GM18505 (cell line): ENCODE results near the gene GLYR1.

Source experiments
- ATAC-seq: cut with Tn5 transposase; IDR thresholded peaks from one replicate; pipeline ENCODE4 v1.9.1; 2021; ENCODE audit not compliant: unreplicated experiment
- POLR2A ChIP-seq: IDR thresholded peaks from 4 replicates; pipeline ENCODE4 v1.6.1; 2011; ENCODE audit warnings: borderline replicate concordance; ENCODE audit not compliant: insufficient read depth, insufficient read length; ENCODE audit errors: extremely low read depth

GLYR1 gene

GRCh38 chr16:4869147-4869805 is 22.2 kb upstream of the GLYR1 start:
- no peak for ATAC-seq

DNA sequence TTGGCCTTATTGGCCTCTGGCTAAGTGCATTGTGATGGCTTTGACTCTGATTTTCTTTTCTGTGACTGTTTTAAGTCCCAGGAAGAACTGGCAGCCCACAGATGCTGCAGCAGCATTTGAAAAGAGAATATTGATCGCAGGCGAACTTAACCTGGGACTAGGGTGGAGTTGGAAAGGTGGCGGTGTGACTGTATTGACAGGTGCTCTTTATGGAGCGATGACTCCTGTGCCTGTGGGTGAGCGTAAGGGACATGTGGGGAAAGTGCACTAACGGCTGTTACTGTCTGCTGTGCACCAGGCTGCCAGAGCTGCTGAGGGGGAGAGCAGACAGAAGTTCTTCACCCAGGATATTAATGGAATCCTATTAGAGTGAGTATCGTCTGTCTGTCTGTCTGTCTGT is 21.4 kb upstream of the GLYR1 start:
- ATAC-seq: no peak
- TF ChIP-seq POLR2A: no peak

More at GRCh38 chr16:4869147-4869805, 22.2 kb upstream of the GLYR1 start:
- no peak for TF ChIP-seq POLR2A

DNA sequence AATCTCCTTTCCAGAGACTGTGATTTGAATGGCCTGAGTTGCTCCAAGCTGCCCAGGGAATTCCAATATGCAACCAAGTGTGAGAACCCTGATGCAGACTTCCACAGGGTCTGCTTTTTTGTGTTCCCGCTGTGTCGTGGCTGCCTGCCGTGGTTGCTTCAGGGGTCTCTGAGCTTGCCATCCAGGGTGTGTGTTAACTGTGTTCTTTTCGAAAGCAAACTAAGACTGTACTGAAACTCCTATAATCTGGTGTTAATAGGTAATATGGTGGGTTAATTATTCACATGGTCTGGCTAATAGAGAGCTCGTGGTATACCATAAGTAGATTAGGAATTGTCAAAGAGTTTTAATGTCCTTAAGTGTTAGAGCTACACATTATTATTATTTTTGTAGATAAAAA is 20.9 kb upstream of the GLYR1 start:
- no peak for TF ChIP-seq POLR2A
- ATAC-seq: no peak

DNA sequence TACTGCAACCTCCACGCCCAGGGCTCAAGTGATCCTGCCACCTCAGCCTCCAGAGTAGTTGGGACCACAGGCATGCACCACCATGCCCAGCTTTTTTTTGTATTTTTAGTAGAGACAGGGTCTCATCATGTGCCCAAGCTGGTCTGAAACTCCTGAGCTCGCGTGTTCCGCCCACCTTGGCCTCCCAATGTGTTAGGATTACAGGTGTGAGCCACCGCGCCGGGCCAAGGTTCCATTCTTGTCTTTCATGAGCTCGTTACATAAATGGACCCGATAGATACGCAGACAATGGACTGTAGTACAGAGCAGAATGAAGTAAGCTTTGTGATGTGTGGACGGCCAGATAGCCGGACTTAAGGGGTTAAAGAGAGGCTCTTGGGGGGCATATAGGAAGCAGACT is 19.5 kb upstream of the GLYR1 start:
- no peak for TF ChIP-seq POLR2A
- no peak for ATAC-seq

GRCh38 chr16:4865231-4865860 is 18.3 kb upstream of the GLYR1 start:
- no peak for ATAC-seq
- no peak for TF ChIP-seq POLR2A

DNA sequence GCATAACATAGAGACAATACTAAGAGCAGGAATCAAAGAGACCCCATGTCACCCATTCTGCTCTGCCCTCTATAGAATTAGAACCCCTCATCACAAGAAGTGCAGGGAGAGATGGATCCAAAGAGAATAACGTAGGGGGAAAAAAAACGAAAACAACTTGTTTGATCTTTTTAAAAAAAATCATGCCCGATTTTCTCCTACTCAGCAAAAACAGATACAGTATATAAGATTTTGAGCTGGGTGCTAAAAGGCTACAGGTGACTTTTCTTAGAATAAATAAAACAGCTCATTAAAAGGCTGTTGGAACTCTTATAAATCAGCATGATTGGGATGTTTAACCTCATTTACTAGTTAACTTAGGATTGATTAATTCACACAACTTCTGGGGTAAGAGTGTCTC is 17.6 kb upstream of the GLYR1 start:
- no peak for TF ChIP-seq POLR2A
- no peak for ATAC-seq

GRCh38 chr16:4862639-4863038 is 15.6 kb upstream of the GLYR1 start:
- TF ChIP-seq POLR2A: no peak
- ATAC-seq: no peak

- ATAC-seq: no peak
- no peak for TF ChIP-seq POLR2A
Observed at GRCh38 chr16:4860727-4861342, 13.7 kb upstream of the GLYR1 start.

DNA sequence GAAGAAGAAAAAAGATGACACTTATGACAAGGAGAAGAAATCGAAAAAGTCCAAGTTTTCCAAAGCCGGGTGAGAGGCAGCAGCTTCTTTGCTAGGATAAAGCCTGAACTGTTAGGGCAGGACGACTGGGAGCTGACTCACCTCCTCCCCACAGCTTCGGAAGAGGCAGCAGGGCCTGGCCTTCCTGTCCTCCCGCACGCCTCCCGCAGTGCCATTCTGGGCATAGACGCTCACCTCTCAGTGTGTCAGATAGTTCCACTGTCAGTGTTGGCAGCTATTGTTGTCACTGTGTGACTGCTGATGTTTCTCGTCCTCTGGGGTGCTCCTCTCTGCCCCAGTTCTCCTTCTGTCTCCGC is 12.8 kb upstream of the GLYR1 start:
- no peak for ATAC-seq
- TF ChIP-seq POLR2A: no peak

GRCh38 chr16:4859190-4859899 is 12.3 kb upstream of the GLYR1 start:
- ATAC-seq: no peak
- TF ChIP-seq POLR2A: no peak

GRCh38 chr16:4855804-4856203 is 8.7 kb upstream of the GLYR1 start:
- TF ChIP-seq POLR2A: no peak
- no peak for ATAC-seq

DNA sequence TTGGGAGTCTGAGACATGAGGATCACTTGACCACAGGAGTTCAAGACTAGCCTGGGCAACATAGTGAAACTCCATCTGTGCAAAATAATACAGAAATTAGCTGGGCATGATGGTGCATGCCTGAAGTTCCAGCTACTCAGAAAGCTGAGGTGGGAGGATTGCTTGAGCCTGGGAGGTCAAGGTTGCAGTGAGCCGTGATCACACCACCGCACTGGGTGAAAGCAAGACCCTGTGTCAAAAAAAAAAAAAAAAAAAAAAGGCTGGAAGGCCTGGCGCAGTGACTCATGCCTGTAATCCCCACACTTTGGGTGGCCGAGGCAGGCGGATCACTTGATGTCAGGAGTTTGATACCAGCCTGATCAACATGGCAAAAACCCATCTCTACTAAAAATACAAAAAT is 8.3 kb upstream of the GLYR1 start:
- TF ChIP-seq POLR2A: no peak
- ATAC-seq: no peak

DNA sequence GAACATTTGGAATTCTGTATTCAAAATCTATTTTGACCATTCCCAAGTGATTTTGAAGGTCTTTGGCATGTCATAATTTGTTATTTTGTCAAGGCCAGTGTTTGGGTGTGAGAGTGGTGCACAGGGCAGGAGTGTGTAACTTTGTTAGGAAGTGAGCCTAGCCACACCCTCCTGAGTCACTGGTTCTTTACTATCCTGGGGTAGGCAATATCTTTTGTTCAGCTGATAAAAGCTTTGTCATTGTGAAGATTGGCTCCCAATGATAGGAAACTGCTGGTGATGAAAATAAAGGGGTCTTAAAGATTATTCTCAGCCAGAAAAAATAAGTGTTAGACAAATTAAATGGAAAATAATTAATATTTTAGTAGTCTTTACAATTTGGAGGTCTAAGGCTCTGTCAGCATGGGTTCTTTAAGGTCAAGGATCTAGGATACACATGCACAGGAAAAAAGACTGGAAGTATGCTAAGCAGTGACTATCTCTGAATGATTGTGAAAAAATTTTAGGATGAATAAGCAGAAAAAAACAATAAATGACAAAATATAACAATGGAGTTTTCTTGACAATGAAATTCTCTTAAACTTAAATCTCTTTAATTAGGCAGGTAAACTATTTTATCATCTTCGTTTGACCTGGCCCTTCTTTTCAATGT is 5.3 kb upstream of the GLYR1 start:
- TF ChIP-seq POLR2A: no peak
- ATAC-seq: no peak

- no peak for TF ChIP-seq POLR2A
- ATAC-seq: no peak
Observed at GRCh38 chr16:4850211-4850610, 3.1 kb upstream of the GLYR1 start.
